Glutamatergic neuron (in vitro differentiated cells): ENCODE measurements around the gene RAB10. TPM values are rescaled to one million over a fixed set of nuclear protein-coding genes. Genes with fewer than 3 reads are reported as not detected.

Experiments used
- DNase-seq: peaks from one replicate; pipeline ENCODE4 v3.0.0; 2022
- H3K27ac Mint-ChIP-seq: one replicate; pipeline ENCODE4 v1.8.0; 2020; ENCODE audit warnings: mild to moderate bottlenecking, mixed read lengths, inconsistent platforms; ENCODE audit not compliant: unreplicated experiment
- H3K27me3 Mint-ChIP-seq: one replicate; pipeline ENCODE4 v1.8.0; 2020; ENCODE audit warnings: mild to moderate bottlenecking, moderate library complexity, mixed read lengths, inconsistent platforms; ENCODE audit not compliant: unreplicated experiment
- H3K36me3 Mint-ChIP-seq: one replicate; pipeline ENCODE4 v1.8.0; 2020; ENCODE audit warnings: mild to moderate bottlenecking, mixed read lengths, inconsistent platforms; ENCODE audit not compliant: unreplicated experiment
- H3K4me1 Mint-ChIP-seq: one replicate; pipeline ENCODE4 v1.8.0; 2020; ENCODE audit warnings: mild to moderate bottlenecking, low read depth, mixed read lengths, inconsistent platforms; ENCODE audit not compliant: unreplicated experiment
- H3K4me3 Mint-ChIP-seq: one replicate; pipeline ENCODE4 v1.8.0; 2020; ENCODE audit warnings: mild to moderate bottlenecking, mixed read lengths, inconsistent platforms; ENCODE audit not compliant: unreplicated experiment
- H3K9me3 Mint-ChIP-seq: one replicate; pipeline ENCODE4 v1.8.0; 2020; ENCODE audit warnings: mild to moderate bottlenecking, moderate library complexity, mixed read lengths, inconsistent platforms; ENCODE audit not compliant: unreplicated experiment
- CTCF ChIP-seq: fragments of 200-600 bp; sonication (generic); IDR thresholded peaks from one replicate; pipeline ENCODE4 v1.5.0; 2021; ENCODE audit not compliant: partially characterized antibody, unreplicated experiment
- total RNA-seq: library from RNA; stranded (reverse); fragmentation: NEBNext Ultra II Directional; extraction: Animal tissue kit (Norgen Biotek cat#: 25700); gene quantifications from one replicate; pipeline ENCODE4 v1.2.1, GENCODE V29; 2021; ENCODE audit not compliant: unreplicated experiment

Gene RAB10
- total RNA-seq, 1 donor from 2014 or later = 168 TPM

DNA sequence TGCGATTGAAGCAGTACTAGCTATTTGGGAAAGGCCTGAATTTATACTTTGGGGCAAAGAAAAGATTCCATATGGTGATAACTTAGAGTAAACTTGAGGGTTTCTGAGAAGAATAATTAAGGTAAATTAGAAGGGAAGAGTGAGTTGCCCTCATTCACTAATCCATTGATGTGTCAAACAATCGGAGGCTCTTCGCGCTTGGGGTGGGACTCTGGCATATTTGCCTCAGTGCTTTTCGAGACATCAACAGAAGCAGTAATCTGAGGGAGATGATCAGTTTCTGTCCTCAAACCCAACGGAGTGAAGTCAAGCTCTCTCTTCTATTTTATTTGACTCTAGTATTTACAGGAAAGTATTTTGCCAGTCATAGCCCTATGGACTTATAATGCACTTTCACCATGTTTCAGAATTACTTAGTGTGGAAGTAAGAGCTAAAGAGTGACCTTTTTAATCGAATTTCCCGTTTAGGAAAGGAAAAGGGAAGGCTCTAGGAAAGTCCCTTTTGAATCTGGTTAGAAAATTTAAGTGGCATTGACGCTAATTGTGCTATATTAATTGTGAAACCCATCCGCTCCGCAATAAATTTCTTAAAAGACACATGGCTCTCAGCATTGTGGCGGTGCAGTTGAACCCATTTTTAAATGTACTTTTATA lies 1.3 kb downstream of the RAB10 start:
- DNase-seq = no peak
- Mint-ChIP-seq H3K27ac (peak overlapping the region; percentile 97), H3K9me3 (peaks cover 17% of the 10 kb centered on the region), H3K27me3 (peaks cover 12% of the 10 kb centered on the region), H3K4me1 (peaks cover 6% of the 10 kb centered on the region), H3K36me3 (no peaks in the 10 kb centered on the region), H3K4me3 (peak overlapping the region; percentile 98)
- TF ChIP-seq CTCF = no peak

DNA sequence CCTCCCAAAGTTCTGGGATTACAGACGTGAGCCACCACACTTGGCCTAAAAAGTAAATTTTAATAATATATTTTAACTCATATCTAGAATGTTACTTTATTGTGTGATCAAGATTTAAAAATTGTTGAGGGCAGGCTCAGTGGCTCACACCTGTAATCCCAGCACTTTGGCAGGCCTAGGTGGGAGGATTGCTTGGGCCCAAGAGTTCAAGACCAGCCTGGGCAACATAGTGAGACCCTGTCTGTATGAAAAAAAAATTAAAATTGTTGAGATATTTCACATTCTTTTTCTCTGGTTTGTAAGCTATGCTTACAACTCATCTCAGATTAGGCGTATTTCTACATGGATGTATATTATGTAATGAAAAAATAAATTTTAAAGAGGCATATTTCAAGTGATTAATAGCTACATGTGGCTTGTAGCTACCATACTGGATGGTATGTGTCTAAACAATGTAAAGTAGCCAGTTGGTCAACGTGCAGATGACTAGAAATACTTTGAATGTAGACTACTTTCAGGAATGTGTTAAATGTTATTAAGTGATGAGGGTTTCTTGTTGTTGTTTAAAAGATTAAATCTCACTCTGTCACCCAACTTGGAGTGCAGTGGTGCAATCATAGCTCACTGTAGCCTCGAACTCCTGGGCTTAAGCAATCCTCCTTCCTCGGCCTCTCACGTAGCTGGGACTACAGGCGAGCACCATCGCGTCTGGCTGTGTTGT lies 5.9 kb downstream of the RAB10 start:
- no peaks in the 10 kb centered on the region for H3K36me3 Mint-ChIP-seq
- H3K27ac Mint-ChIP-seq = no peak overlapping the region
- H3K4me1 Mint-ChIP-seq = peaks cover 15% of the 10 kb centered on the region
- H3K4me3 Mint-ChIP-seq = no peak overlapping the region
- TF ChIP-seq CTCF = no peak
- peaks cover 4% of the 10 kb centered on the region for H3K27me3 Mint-ChIP-seq
- H3K9me3 Mint-ChIP-seq = peaks cover 3% of the 10 kb centered on the region
- no peak for DNase-seq

- Mint-ChIP-seq H3K27ac (no peak overlapping the region), H3K9me3 (no peaks in the 10 kb centered on the region), H3K4me1 (peaks cover 11% of the 10 kb centered on the region), H3K4me3 (no peak overlapping the region), H3K36me3 (no peaks in the 10 kb centered on the region), H3K27me3 (no peaks in the 10 kb centered on the region)
- no peak for TF ChIP-seq CTCF
- no peak for DNase-seq
Observed at GRCh38 chr2:26043109-26043508, 9.2 kb downstream of the RAB10 start.

- Mint-ChIP-seq H3K9me3 (no peaks in the 10 kb centered on the region), H3K36me3 (no peaks in the 10 kb centered on the region), H3K4me3 (peak overlapping the region; percentile 20), H3K4me1 (peaks cover 11% of the 10 kb centered on the region), H3K27me3 (no peaks in the 10 kb centered on the region), H3K27ac (no peak overlapping the region)
- DNase-seq = no peak
- TF ChIP-seq CTCF = no peak
Observed at GRCh38 chr2:26043862-26044696, 10.2 kb downstream of the RAB10 start.
